Panc1 (cell line): ENCODE data around the gene ATP5IF1. TPM values are rescaled to one million over a fixed set of nuclear protein-coding genes. Genes with fewer than 3 reads are reported as not detected.

Experiments
- ATAC-seq: fragments of 200-7000 bp; cut with Tn5 transposase; 2 replicates; pipeline ENCODE4 v1.9.1; 2020; ENCODE audit warnings: mild to moderate bottlenecking, moderate library complexity
- BruUV-seq: library from RNA; stranded (reverse); fragments of 400-500 nt; replicated peaks from 2 replicates; lab custom pipeline; 2021; lab: Mats Ljungman, UMichigan
- CTCF ChIA-PET: fragments of 300-600 bp; sonication (Branson Sonifier 250); formaldehyde crosslinking; loops from one replicate; lab custom pipeline; 2022; ENCODE audit warnings: antibody characterized with exemption; lab: Charles Lee
- POLR2A ChIA-PET: fragments of 300-600 bp; sonication (Branson Sonifier 250); formaldehyde crosslinking; loops from one replicate; lab custom pipeline; 2022; ENCODE audit warnings: antibody characterized with exemption; lab: Charles Lee
- DNase-seq: peaks from one replicate; pipeline ENCODE4 v3.0.0-alpha.2; 2010; ENCODE audit warnings: low read depth, low spot score
- H3K27ac ChIP-seq: 2 replicates; pipeline ENCODE4 v1.5.1; 2011; ENCODE audit warnings: mild to moderate bottlenecking, low read length, inconsistent platforms
- H3K27me3 ChIP-seq: fragments of 200-500 bp; sonication (Bioruptor generic); 2 replicates; pipeline ENCODE4 v1.6.0; 2014; ENCODE audit warnings: low read length, inconsistent platforms; ENCODE audit not compliant: control insufficient read depth, insufficient read depth
- H3K36me3 ChIP-seq: fragments of 200-500 bp; sonication (Bioruptor generic); 2 replicates; pipeline ENCODE4 v1.5.1; 2014; ENCODE audit warnings: inconsistent platforms, mild to moderate bottlenecking, low read length, moderate library complexity; ENCODE audit not compliant: control insufficient read depth, insufficient read depth
- H3K4me1 ChIP-seq: 2 replicates; pipeline ENCODE4 v1.5.1; 2011; ENCODE audit warnings: inconsistent platforms, mild to moderate bottlenecking, low read length, moderate library complexity; ENCODE audit not compliant: control insufficient read depth, insufficient read depth
- H3K4me3 ChIP-seq, 2 experiments: 2 replicates each; pipeline ENCODE4 v1.5.1; 2011 to 2012; ENCODE audit warnings: low read depth in 2 of 2, low read length in 2 of 2, mild to moderate bottlenecking in 2 of 2, inconsistent platforms in 1 of 2, moderate library complexity in 1 of 2
- H3K9me3 ChIP-seq: fragments of 200-500 bp; sonication (Bioruptor generic); 2 replicates; pipeline ENCODE4 v1.5.1; 2014; ENCODE audit warnings: low read depth, mild to moderate bottlenecking, inconsistent platforms, low read length, moderate library complexity; ENCODE audit not compliant: control insufficient read depth, insufficient read depth
- CTCF ChIP-seq: fragments of 450-650 bp; IDR thresholded peaks from 2 replicates; pipeline ENCODE4 v1.5.1; 2017; ENCODE audit warnings: mild to moderate bottlenecking
- POLR2AphosphoS5 ChIP-seq: IDR thresholded peaks from 2 replicates; pipeline ENCODE4 v1.6.1; 2012; ENCODE audit warnings: mild to moderate bottlenecking, low read depth, low read length, moderate library complexity
- REST ChIP-seq, 2 experiments: IDR thresholded peaks; 2 replicates each; pipeline ENCODE4 v1.6.1; 2011 to 2012; ENCODE audit warnings: low read depth in 2 of 2, control low read depth in 1 of 2, low read length in 1 of 2, mild to moderate bottlenecking in 1 of 2, moderate library complexity in 1 of 2; ENCODE audit not compliant: insufficient read depth in 1 of 2
- SIN3A ChIP-seq: IDR thresholded peaks from 2 replicates; pipeline ENCODE4 v1.6.1; 2012; ENCODE audit warnings: low read depth, mild to moderate bottlenecking, low read length, moderate library complexity, borderline replicate concordance; ENCODE audit not compliant: insufficient read depth
- TCF7L2 ChIP-seq: IDR thresholded peaks from 2 replicates; pipeline ENCODE4 v1.6.1; 2011; ENCODE audit warnings: mild to moderate bottlenecking, low read depth, low read length, inconsistent platforms
- in situ Hi-C: cut with HindIII; loops from 2 replicates; pipeline ENCODE4 v1.10.0; 2016; ENCODE audit warnings: low sequenced_read_pairs, low pct_unique_long_range_greater_than_20kb
- intact Hi-C: fragments of 100-400 bp; cut with micrococcal nuclease; formaldehyde crosslinking; loops from one replicate; pipeline ENCODE4 v1.10.0; 2022; ENCODE audit not compliant: unreplicated experiment
- total RNA-seq: library from RNA; stranded (reverse); gene quantifications from one replicate; pipeline ENCODE4 v1.2.1, GENCODE V29; 2021; ENCODE audit not compliant: unreplicated experiment

Gene ATP5IF1
- total RNA-seq, 1 experiment from 2014 or later, result 94.5 TPM

GRCh38 chr1:28240024-28240423, 4.1 kb downstream of the ATP5IF1 start:
- H3K4me3 ChIP-seq, result no peak overlapping the region
- ATAC-seq (no peak), DNase-seq (no peak)
- no TSS peak for BruUV-seq
- in situ Hi-C loops (no loop called here), intact Hi-C loops (no loop called here)
- ChIA-PET POLR2A (no interaction called here), CTCF (no interaction called here)
- TF ChIP-seq POLR2AphosphoS5, result no peak
- no peak for TF ChIP-seq SIN3A
- no peak for TF ChIP-seq REST (IDR thresholded peaks at IDR 0.05; ENCODE audit: insufficient read depth in 1 of 2, low read depth in 2 of 2, low read length in 1 of 2)
- no peak for TF ChIP-seq TCF7L2
- no peak for TF ChIP-seq CTCF
- no peaks in the 10 kb centered on the region for H3K27me3 ChIP-seq
- H3K36me3 ChIP-seq, result no peaks in the 10 kb centered on the region; the same call in 1 of the 2 replicates
- H3K27ac ChIP-seq, result no peak overlapping the region
- peaks cover 8% of the 10 kb centered on the region for H3K4me1 ChIP-seq
- no peaks in the 10 kb centered on the region for H3K9me3 ChIP-seq

GRCh38 chr1:28241638-28242241, 5.8 kb downstream of the ATP5IF1 start:
- no TSS peak for BruUV-seq
- intact Hi-C loops (no loop called here), in situ Hi-C loops (no loop called here)
- H3K4me1 ChIP-seq, result peaks cover 13% of the 10 kb centered on the region
- no peak for TF ChIP-seq POLR2AphosphoS5
- no peak for TF ChIP-seq TCF7L2
- no peak for TF ChIP-seq CTCF
- POLR2A ChIA-PET, result no interaction called here
- ATAC-seq, result no peak
- DNase-seq, result no peak
- H3K9me3 ChIP-seq, result no peaks in the 10 kb centered on the region
- H3K4me3 ChIP-seq, result no peak overlapping the region
- H3K27ac ChIP-seq, result no peak overlapping the region
- H3K27me3 ChIP-seq, result no peaks in the 10 kb centered on the region
- H3K36me3 ChIP-seq, result no peaks in the 10 kb centered on the region; the same call in 1 of the 2 replicates
- CTCF ChIA-PET, result no interaction called here
